GM19023 (cell line): ENCODE measurements around the gene LRP1.

Experiments used
- ATAC-seq: cut with Tn5 transposase; IDR thresholded peaks from one replicate; pipeline ENCODE4 v1.9.1; 2021; ENCODE audit warnings: mild to moderate bottlenecking, moderate library complexity; ENCODE audit not compliant: unreplicated experiment

LRP1 gene

GRCh38 chr12:57133013-57133569, 4.8 kb downstream of the LRP1 start:
- no peak for ATAC-seq

- ATAC-seq, result no peak
Measured at GRCh38 chr12:57133916-57134315, 5.6 kb downstream of the LRP1 start.

GRCh38 chr12:57134949-57135348, 6.7 kb downstream of the LRP1 start:
- no peak for ATAC-seq

- ATAC-seq, result no peak
Measured at GRCh38 chr12:57135527-57136326, 7.4 kb downstream of the LRP1 start.

- no peak for ATAC-seq
Measured at GRCh38 chr12:57138526-57139272, 10.4 kb downstream of the LRP1 start.

GRCh38 chr12:57139796-57140649, 11.7 kb downstream of the LRP1 start:
- ATAC-seq, result no peak

- no peak for ATAC-seq
Measured at GRCh38 chr12:57141249-57141648, 13.0 kb downstream of the LRP1 start.

- ATAC-seq, result no peak
Measured at GRCh38 chr12:57142121-57142520, 13.8 kb downstream of the LRP1 start.

GRCh38 chr12:57142727-57143126, 14.4 kb downstream of the LRP1 start:
- no peak for ATAC-seq

GRCh38 chr12:57143454-57143853, 15.2 kb downstream of the LRP1 start:
- ATAC-seq, result no peak

GRCh38 chr12:57145460-57146059, 17.3 kb downstream of the LRP1 start:
- no peak for ATAC-seq

- ATAC-seq, result no peak
Measured at GRCh38 chr12:57146092-57146491, 17.8 kb downstream of the LRP1 start.

- ATAC-seq, result no peak
Measured at GRCh38 chr12:57146961-57147944, 19.0 kb downstream of the LRP1 start, which contains the start of gene LRP1-AS. Gene LRP1-AS, minus strand, starts transcription at chr12:57147619.

GRCh38 chr12:57148469-57149244, 20.4 kb downstream of the LRP1 start:
- ATAC-seq, result no peak

- no peak for ATAC-seq
Measured at GRCh38 chr12:57149245-57149900, 21.1 kb downstream of the LRP1 start.

GRCh38 chr12:57150400-57151000, 22.2 kb downstream of the LRP1 start:
- ATAC-seq, result no peak

- no peak for ATAC-seq
Measured at GRCh38 chr12:57151741-57152630, 23.7 kb downstream of the LRP1 start.
